HG02610 (cell line): ENCODE results near the gene KDM3B.

ENCODE experiments used
- ATAC-seq: cut with Tn5 transposase; IDR thresholded peaks from one replicate; pipeline ENCODE4 v1.9.1; 2021; ENCODE audit warnings: mild to moderate bottlenecking, moderate library complexity; ENCODE audit not compliant: unreplicated experiment

The KDM3B gene

GRCh38 chr5:138448481-138449398 is 96.3 kb downstream of the KDM3B start:
- no peak for ATAC-seq

DNA sequence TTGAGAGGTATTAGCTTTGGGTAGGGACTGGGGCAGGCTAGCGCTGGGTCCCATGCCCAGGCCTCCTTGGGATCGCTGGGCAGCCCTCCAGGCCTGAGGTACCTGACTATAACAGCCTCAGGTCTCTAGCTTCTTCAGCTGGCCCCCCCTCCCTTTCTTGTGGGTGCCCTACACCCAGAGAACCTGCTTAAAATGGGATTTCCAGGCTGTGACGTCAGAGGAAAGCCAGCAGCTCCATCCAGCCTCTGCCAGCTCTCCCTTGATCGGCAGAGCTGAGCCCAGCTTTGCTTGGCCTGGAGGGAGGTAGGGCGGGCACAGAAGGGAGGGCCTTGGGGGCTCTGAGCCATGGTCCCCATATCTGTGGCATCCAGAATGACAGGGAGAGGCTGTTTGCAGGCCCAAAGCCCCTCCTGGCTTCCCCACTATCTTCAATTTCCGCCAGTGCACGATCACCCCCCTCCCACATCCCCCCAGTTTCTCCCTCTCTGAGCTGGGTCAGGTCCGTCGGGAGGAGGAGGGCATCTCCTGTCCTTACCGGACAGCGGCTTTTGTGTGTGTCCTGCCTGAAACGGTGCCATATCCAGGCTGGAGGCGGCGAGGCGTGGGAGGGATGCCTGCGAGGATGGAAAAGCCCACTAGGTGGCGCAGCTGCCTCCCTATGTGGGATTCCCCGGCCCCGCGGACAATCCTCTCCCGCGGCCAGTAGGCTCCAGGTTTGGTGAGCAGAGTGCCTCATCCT is 97.2 kb downstream of the KDM3B start:
- ATAC-seq: peak; percentile 71

GRCh38 chr5:138450971-138451370 is 98.5 kb downstream of the KDM3B start:
- ATAC-seq: no peak

GRCh38 chr5:138452720-138453119 is 100.2 kb downstream of the KDM3B start:
- no peak for ATAC-seq

GRCh38 chr5:138453590-138453989 is 101.1 kb downstream of the KDM3B start:
- ATAC-seq: no peak

DNA sequence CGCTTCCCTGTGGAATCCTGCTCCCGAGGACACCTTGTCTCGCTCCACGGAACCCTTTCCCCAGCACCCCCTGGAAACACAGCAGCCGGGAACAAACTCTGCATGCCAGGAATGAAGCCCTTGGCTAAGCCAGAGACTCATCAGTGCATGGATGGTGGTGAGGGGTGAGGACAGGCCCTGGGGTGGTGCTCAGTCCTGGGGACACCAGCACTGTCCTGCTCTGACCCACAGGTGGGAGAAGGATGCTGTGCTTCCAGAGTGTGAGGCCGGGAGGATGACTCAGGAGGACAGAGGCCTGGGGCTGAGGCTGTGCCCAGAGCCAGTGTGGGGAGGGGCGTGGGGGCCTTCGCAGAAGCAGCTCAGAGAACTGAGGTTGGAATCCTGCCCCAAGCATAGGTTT is 101.6 kb downstream of the KDM3B start:
- no peak for ATAC-seq

- no peak for ATAC-seq
These were observed 102.9 kb downstream of the KDM3B start for GRCh38 chr5:138455232-138455930.

DNA sequence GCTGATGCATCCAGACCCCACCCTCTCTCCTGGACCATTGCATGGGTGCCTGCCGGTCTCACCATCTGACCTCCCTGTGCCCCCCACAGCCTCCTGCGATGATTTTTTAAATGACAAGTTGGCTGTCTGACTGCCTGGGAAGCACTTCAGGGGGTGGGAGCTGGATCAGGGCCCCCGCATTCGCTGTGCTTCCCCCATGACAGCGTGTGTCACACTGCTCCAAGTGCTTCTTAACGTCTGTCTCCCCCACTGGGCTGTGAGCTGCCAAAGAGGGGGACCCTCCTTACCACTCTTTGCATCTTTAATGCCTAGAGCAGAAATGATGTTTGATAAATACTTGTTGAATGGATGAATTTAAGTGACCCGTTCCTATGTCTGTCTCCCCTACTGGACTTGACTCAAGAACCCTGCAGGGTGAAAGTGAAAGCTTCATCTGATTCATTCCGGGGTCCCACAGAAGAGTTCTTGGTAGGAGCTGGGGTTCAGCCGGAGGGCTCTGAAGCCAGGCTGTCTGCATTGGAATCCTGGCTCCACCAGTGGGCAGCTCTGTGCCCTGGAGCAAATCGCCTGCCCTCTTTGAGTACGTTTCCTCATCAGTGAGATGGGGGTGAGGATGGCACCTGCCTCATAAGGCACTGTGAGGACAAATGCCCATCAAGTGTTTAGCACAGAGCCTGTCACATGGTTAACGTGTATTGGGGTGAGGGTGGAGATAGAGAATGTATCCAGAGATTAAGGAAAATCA is 105.2 kb downstream of the KDM3B start:
- ATAC-seq: no peak

GRCh38 chr5:138458384-138458783 is 105.9 kb downstream of the KDM3B start:
- ATAC-seq: no peak

DNA sequence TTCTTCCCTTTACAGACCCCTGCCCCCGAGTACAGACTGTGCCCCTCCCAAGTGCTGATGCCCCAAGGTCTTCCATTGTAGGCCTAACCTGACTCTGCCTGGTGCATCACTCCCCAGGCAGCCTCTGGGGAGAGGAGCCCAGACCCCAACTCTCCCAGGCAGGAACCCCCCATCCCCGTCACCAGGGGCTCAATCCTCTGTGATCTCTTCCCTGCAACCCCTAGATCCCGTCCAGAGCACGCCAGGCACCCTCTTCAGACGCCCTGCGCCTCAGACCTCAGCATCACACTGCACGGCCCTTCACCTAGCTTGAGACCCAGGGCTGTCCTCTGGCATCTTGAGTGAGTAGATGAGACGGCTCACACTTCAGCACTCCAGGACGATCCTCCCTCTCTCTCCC is 106.4 kb downstream of the KDM3B start:
- no peak for ATAC-seq

- ATAC-seq: no peak
These were observed 106.9 kb downstream of the KDM3B start for GRCh38 chr5:138459311-138459933.

DNA sequence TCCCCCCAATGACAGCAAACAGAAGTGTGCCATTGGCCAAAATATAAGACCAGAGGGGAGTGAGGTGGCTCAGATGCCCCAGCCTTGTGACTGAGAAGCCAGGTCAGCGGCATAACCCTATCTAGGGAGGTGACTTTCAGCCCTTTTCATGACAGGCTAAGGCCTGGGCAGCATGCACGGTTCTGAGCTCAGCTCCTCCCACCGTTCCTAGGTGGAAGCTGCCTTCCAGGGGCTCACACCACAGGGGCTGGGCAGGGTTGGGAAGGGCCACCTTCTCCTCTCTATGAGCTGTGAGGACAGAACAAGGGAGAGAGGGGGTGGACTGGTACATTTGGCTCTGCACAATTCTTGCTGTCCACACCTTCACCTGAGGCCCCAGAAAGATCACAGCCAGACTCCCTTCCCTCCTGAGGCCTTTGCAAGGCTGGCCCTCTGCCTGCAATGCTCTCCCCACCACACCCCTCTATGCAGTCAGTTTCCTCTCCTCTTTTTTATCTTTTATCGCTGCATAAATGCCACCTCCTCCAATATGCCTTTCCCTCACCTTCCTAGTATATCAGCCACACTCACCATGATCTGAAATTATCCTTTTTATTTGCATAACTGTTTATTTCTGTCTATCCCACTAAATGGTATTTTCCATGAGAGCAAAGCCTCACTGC is 107.7 kb downstream of the KDM3B start:
- ATAC-seq: no peak

DNA sequence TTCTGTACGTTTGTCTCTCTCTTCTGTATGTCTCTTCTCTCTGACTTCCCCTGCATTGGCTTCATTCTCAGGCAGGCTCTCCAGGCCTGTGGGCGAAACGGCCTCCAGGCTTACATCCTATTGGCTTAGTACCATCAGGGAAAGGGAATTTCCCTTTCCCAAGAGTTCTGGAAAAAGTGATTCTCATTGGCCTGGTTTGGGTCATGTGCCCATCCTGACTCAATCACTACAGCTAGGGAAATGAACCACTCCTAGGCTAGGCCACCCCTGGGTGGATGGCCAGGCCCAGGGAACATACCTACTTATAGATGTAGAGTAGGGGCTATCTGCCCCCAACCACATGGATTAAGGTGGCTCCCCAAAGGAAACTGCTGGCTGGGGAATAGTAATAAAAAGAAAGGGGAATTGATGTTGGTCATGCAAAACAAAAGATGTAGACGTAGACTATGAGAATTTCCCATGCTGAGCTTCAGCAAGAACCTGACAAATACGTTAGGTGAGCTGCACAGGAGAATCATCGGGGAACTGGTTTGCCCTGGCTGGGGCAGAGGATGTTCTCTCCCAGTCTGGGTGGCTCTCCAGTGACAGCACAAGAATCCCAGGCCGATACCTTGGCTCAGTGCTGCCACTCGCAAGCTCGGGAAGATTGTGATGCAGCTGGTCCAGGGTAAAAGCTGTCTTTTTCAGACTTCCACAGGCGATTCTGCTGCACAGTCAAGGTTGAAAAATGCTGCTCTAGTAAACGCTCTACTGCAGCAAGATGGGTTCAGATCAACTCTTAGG is 109.0 kb downstream of the KDM3B start:
- no peak for ATAC-seq

GRCh38 chr5:138463419-138464007 is 111.0 kb downstream of the KDM3B start:
- ATAC-seq: no peak

DNA sequence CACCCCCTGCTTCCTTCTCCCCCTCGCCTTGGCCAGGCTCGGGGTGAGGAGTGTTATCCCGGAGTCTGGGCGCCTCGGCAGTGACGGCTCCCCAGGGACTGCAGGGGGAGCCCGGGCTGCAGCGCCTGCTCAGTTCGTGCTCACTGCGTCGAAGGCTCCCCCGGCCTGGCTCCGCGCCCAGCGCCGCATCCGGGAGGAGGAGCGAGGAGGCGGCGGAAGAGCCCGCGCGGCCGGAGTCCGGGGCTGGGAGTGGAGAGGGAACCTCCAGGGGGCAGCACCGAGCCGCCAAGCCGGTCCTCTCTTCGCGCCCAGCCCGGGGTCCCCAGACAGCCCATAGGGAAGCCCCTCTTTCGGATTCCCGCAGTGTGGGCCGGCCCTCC is 111.5 kb downstream of the KDM3B start:
- peak; percentile 50 for ATAC-seq

GRCh38 chr5:138464388-138465260 is 112.1 kb downstream of the KDM3B start:
- ATAC-seq: peak; percentile 79

DNA sequence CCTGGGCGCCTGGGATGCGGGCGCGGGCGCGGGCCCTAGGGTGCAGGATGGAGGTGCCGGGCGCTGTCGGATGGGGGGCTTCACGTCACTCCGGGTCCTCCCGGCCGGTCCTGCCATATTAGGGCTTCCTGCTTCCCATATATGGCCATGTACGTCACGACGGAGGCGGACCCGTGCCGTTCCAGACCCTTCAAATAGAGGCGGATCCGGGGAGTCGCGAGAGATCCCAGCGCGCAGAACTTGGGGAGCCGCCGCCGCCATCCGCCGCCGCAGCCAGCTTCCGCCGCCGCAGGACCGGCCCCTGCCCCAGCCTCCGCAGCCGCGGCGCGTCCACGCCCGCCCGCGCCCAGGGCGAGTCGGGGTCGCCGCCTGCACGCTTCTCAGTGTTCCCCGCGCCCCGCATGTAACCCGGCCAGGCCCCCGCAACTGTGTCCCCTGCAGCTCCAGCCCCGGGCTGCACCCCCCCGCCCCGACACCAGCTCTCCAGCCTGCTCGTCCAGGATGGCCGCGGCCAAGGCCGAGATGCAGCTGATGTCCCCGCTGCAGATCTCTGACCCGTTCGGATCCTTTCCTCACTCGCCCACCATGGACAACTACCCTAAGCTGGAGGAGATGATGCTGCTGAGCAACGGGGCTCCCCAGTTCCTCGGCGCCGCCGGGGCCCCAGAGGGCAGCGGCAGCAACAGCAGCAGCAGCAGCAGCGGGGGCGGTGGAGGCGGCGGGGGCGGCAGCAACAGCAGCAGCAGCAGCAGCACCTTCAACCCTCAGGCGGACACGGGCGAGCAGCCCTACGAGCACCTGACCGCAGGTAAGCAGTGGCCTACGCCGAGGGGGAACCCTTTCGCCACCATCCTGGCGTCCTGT is 113.0 kb downstream of the KDM3B start, which contains the start of gene EGR1:
Gene EGR1, plus strand, starts transcription at position 219 of the 864 bp plus-strand sequence. Its CDS starts 283 bp downstream, at position 502.
- ATAC-seq: peak; percentile 52
